GM19328 (cell line): Measurements from ENCODE around the gene CTSA.

Source experiments
- ATAC-seq: cut with Tn5 transposase; IDR thresholded peaks from one replicate; pipeline ENCODE4 v1.9.1; 2021; ENCODE audit warnings: mild to moderate bottlenecking, moderate library complexity; ENCODE audit not compliant: unreplicated experiment

The CTSA gene

GRCh38 chr20:45934586-45935415 lies 43.7 kb downstream of the CTSA start, which contains the start of gene PCIF1:
TSS of gene PCIF1 (plus strand) at chr20:45934683. CDS start at chr20:45939000, 4,317 bp downstream.
- ATAC-seq, result peak; percentile 82

- no peak for ATAC-seq
These were observed 44.4 kb downstream of the CTSA start for GRCh38 chr20:45935416-45936046.

GRCh38 chr20:45937765-45938164 lies 46.6 kb downstream of the CTSA start:
- ATAC-seq, result no peak

GRCh38 chr20:45938727-45939438 lies 47.7 kb downstream of the CTSA start:
- ATAC-seq, result no peak

- no peak for ATAC-seq
These were observed 48.9 kb downstream of the CTSA start for GRCh38 chr20:45940053-45940452.

GRCh38 chr20:45940469-45940868 lies 49.3 kb downstream of the CTSA start:
- ATAC-seq, result no peak

- ATAC-seq, result no peak
These were observed 52.5 kb downstream of the CTSA start for GRCh38 chr20:45943613-45944012.

GRCh38 chr20:45944151-45944964 lies 53.2 kb downstream of the CTSA start:
- no peak for ATAC-seq

GRCh38 chr20:45944965-45945677 lies 54.0 kb downstream of the CTSA start:
- ATAC-seq, result no peak

GRCh38 chr20:45945678-45946148 lies 54.6 kb downstream of the CTSA start:
- ATAC-seq, result no peak

GRCh38 chr20:45946149-45946970 lies 55.2 kb downstream of the CTSA start:
- no peak for ATAC-seq

GRCh38 chr20:45947110-45947866 lies 56.2 kb downstream of the CTSA start:
- ATAC-seq, result no peak

- no peak for ATAC-seq
These were observed 57.2 kb downstream of the CTSA start for GRCh38 chr20:45948261-45948733.
